Upper lobe of right lung (tissue), 1 donor: ENCODE data around the gene CUZD1. TPM values are rescaled to one million over a fixed set of nuclear protein-coding genes. Genes with fewer than 3 reads are reported as not detected.

Experiments
- ATAC-seq: fragments of 200-7000 bp; cut with Tn5 transposase; one replicate; pipeline ENCODE4 v1.9.1; 2020; ENCODE audit warnings: mild to moderate bottlenecking, moderate library complexity
- DNase-seq: peaks from one replicate; pipeline ENCODE4 v3.0.0-alpha.2; 2020
- H3K27ac ChIP-seq: fragments of 200-600 bp; one replicate; pipeline ENCODE4 v1.8.0; 2022
- H3K27me3 ChIP-seq: fragments of 200-600 bp; one replicate; pipeline ENCODE4 v1.8.0; 2022; ENCODE audit warnings: mild to moderate bottlenecking
- H3K36me3 ChIP-seq: fragments of 200-600 bp; one replicate; pipeline ENCODE4 v1.8.0; 2022
- H3K4me1 ChIP-seq: fragments of 200-600 bp; one replicate; pipeline ENCODE4 v1.8.0; 2022
- H3K4me3 ChIP-seq: fragments of 200-600 bp; one replicate; pipeline ENCODE4 v1.8.0; 2022; ENCODE audit warnings: mild to moderate bottlenecking
- H3K9me3 ChIP-seq: fragments of 200-600 bp; one replicate; pipeline ENCODE4 v1.8.0; 2022
- CTCF ChIP-seq: fragments of 200-600 bp; IDR thresholded peaks from one replicate; pipeline ENCODE4 v1.8.0; 2022; ENCODE audit warnings: antibody characterized with exemption
- intact Hi-C: fragments of 100-400 bp; cut with DNase I; formaldehyde crosslinking; loops from one replicate; pipeline ENCODE4 v1.11.0; 2022
- total RNA-seq: library from RNA; stranded (reverse); fragmentation: NEBNext Ultra II Directional; extraction: Animal tissue kit (Norgen Biotek cat#: 25700); gene quantifications from one replicate; pipeline ENCODE4 v1.2.1, GENCODE V29; 2021
- donor health status: DM: no; HTN: yes; CAD: no; lungs with severe emphysema.

Gene CUZD1
- total RNA-seq, 1 donor from 2014 or later: 0.78 TPM

- Histone ChIP-seq H3K27me3 (no peaks in the 10 kb centered on the region), H3K9me3 (no peaks in the 10 kb centered on the region), H3K36me3 (no peaks in the 10 kb centered on the region), H3K27ac (no peak overlapping the region), H3K4me3 (no peak overlapping the region), H3K4me1 (no peaks in the 10 kb centered on the region)
- DNase-seq (no peak), ATAC-seq (no peak)
- intact Hi-C loops: no loop called here
- TF ChIP-seq CTCF: no peak
Measured at GRCh38 chr10:122796796-122797195, 48.9 kb downstream of the CUZD1 start.

DNA sequence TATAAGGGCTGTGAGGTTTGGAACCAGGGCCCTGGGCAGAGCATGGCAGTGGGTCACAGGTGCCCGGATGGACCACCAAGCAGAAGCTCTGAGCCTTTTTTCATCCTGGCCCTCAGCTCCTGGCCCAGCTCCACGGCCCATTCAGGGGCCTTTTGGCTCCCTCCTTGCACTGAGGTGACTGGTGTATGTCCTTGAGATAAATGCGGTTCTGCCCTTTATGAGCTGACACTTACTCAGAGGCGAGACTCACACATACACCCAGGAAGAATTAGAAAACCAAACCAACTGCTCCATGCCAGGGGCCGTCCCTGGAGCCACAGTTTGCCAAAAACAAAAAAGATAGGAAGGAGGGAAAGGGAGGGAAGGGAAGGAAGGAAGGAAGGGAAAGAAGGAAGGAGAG, 49.7 kb downstream of the CUZD1 start:
- intact Hi-C loops: no loop called here

DNA sequence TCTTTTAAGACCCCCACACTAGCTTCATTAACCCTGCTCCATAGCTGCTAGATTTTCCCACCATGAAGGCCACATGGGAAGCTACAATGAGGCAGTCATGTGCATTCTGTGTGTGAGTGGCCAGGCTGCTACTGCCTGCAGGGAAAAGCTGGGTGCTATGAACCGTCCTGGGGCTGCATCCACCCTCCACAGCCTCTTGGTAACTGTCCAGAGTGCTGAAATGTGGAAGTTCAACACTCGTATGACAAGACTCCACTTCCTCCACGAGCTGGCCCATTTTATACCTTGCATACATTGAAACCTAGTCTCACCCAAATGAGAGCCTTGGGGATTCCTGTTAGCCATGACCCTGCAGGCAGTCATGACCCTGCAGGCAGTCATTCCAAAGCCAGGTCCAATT, 59.4 kb downstream of the CUZD1 start:
- H3K4me3 ChIP-seq: no peak overlapping the region
- TF ChIP-seq CTCF: no peak
- H3K27me3 ChIP-seq: no peaks in the 10 kb centered on the region
- H3K27ac ChIP-seq: no peak overlapping the region
- DNase-seq: no peak
- H3K36me3 ChIP-seq: no peaks in the 10 kb centered on the region
- H3K4me1 ChIP-seq: no peaks in the 10 kb centered on the region
- no peak for ATAC-seq
- intact Hi-C loops: no loop called here
- no peaks in the 10 kb centered on the region for H3K9me3 ChIP-seq

More for the DNA sequence above, 49.7 kb downstream of the CUZD1 start:
- H3K4me1 ChIP-seq: no peaks in the 10 kb centered on the region
- no peak overlapping the region for H3K4me3 ChIP-seq
- ATAC-seq (no peak), DNase-seq (no peak)
- H3K27ac ChIP-seq: no peak overlapping the region
- TF ChIP-seq CTCF: no peak
- H3K27me3 ChIP-seq: no peaks in the 10 kb centered on the region
- no peaks in the 10 kb centered on the region for H3K9me3 ChIP-seq
- H3K36me3 ChIP-seq: no peaks in the 10 kb centered on the region

DNA sequence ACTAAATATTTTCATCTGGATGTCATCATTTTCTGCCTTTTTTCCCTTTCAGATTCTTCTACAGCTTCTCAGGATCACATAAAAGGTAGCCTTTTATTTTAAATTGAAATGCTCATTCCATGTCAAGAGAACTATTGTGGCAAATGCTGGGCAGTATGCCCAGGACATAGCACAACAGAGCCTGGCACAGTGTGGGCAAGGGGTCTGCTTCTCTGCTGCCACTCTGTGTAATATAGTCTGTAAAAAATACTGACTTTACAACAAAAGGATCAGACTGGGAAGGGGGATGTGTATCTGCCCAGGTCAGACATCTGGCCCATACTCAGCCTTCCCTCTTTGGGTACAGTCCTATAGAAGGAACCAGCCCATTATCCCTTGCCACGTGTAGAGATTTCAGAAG, 62.7 kb downstream of the CUZD1 start:
- H3K27me3 ChIP-seq: no peaks in the 10 kb centered on the region
- H3K36me3 ChIP-seq: no peaks in the 10 kb centered on the region
- no peak for TF ChIP-seq CTCF
- intact Hi-C loops: no loop called here
- DNase-seq (no peak), ATAC-seq (no peak)
- no peak overlapping the region for H3K4me3 ChIP-seq
- H3K9me3 ChIP-seq: no peaks in the 10 kb centered on the region
- H3K27ac ChIP-seq: no peak overlapping the region
- H3K4me1 ChIP-seq: no peaks in the 10 kb centered on the region

Other genes starting within 250 kb of the CUZD1 start
- gene C10orf120, start 146.0 kb downstream of the CUZD1 start, total RNA-seq: not detected
- gene FAM24B, start 33.7 kb upstream of the CUZD1 start, total RNA-seq: 3.6 TPM
- gene FAM24A, start 64.8 kb upstream of the CUZD1 start, total RNA-seq: not detected
- gene C10orf88, start 108.4 kb upstream of the CUZD1 start, total RNA-seq: 7.6 TPM
- gene PSTK, start 134.5 kb upstream of the CUZD1 start, total RNA-seq: 2.5 TPM
- gene IKZF5, start 162.9 kb upstream of the CUZD1 start, total RNA-seq: 19.9 TPM
- gene ACADSB, start 163.1 kb upstream of the CUZD1 start, total RNA-seq: 27.1 TPM